HG03469 (cell line): ENCODE data around the gene BABAM2.

Source experiments
- ATAC-seq: cut with Tn5 transposase; IDR thresholded peaks from one replicate; pipeline ENCODE4 v1.9.1; 2021; ENCODE audit warnings: mild to moderate bottlenecking, moderate library complexity, moderate number of reproducible peaks; ENCODE audit not compliant: unreplicated experiment

Gene BABAM2

GRCh38 chr2:28336982-28337627 lies 446.6 kb downstream of the BABAM2 start:
- ATAC-seq = no peak

- no peak for ATAC-seq
These were observed 447.7 kb downstream of the BABAM2 start for GRCh38 chr2:28338046-28338817.

- ATAC-seq = no peak
These were observed 448.3 kb downstream of the BABAM2 start for GRCh38 chr2:28338831-28339321.

GRCh38 chr2:28339516-28340175 lies 449.1 kb downstream of the BABAM2 start:
- ATAC-seq = no peak

- ATAC-seq = no peak
These were observed 450.0 kb downstream of the BABAM2 start for GRCh38 chr2:28340312-28341202.

GRCh38 chr2:28341208-28341891 lies 450.8 kb downstream of the BABAM2 start:
- no peak for ATAC-seq

- ATAC-seq = no peak
These were observed 451.8 kb downstream of the BABAM2 start for GRCh38 chr2:28342081-28342967.

- ATAC-seq = no peak
These were observed 452.8 kb downstream of the BABAM2 start for GRCh38 chr2:28343184-28343942.

- no peak for ATAC-seq
These were observed 453.6 kb downstream of the BABAM2 start for GRCh38 chr2:28343971-28344715.

- ATAC-seq = no peak
These were observed 454.3 kb downstream of the BABAM2 start for GRCh38 chr2:28344756-28345373.

GRCh38 chr2:28345619-28346018 lies 455.1 kb downstream of the BABAM2 start:
- ATAC-seq = no peak

- no peak for ATAC-seq
These were observed 456.1 kb downstream of the BABAM2 start for GRCh38 chr2:28346587-28346986.

GRCh38 chr2:28347193-28347592 lies 456.7 kb downstream of the BABAM2 start:
- ATAC-seq = no peak

- ATAC-seq = no peak
These were observed 457.1 kb downstream of the BABAM2 start for GRCh38 chr2:28347596-28347995.

GRCh38 chr2:28348149-28348567 lies 457.6 kb downstream of the BABAM2 start:
- ATAC-seq = no peak

GRCh38 chr2:28348921-28349320 lies 458.4 kb downstream of the BABAM2 start:
- ATAC-seq = no peak

- no peak for ATAC-seq
These were observed 459.1 kb downstream of the BABAM2 start for GRCh38 chr2:28349546-28350165.
